Mesothelial cell of epicardium (in vitro differentiated cells): ENCODE data around the gene PDE1C. TPM values are rescaled to one million over a fixed set of nuclear protein-coding genes. Genes with fewer than 3 reads are reported as not detected.

ENCODE experiments used
- DNase-seq, 2 experiments: peaks; one replicate each; pipeline ENCODE4 v3.0.0; 2021; ENCODE audit warnings: low spot score in 2 of 2; ENCODE audit not compliant: unreplicated experiment in 2 of 2
- H3K27ac Mint-ChIP-seq: 2 replicates; pipeline ENCODE4 v1.8.0; 2021; ENCODE audit warnings: mixed read lengths
- H3K27me3 Mint-ChIP-seq: 2 replicates; pipeline ENCODE4 v1.8.0; 2021; ENCODE audit warnings: low read depth, mixed read lengths
- H3K36me3 Mint-ChIP-seq: 2 replicates; pipeline ENCODE4 v1.8.0; 2021; ENCODE audit warnings: mixed read lengths
- H3K4me1 Mint-ChIP-seq: 2 replicates; pipeline ENCODE4 v1.8.0; 2021; ENCODE audit warnings: mixed read lengths
- H3K4me3 Mint-ChIP-seq: 2 replicates; pipeline ENCODE4 v1.8.0; 2021; ENCODE audit warnings: mild to moderate bottlenecking, moderate library complexity, mixed read lengths
- H3K9me3 Mint-ChIP-seq: 2 replicates; pipeline ENCODE4 v1.8.0; 2021; ENCODE audit warnings: mixed read lengths
- total RNA-seq: library from RNA; stranded (reverse); gene quantifications from 3 replicates; pipeline ENCODE4 v1.2.1, GENCODE V29; 2021
- TF ChIP-seq, protein P1 (sequence below): fragments of 200-600 bp; sonication (generic); IDR thresholded peaks from one replicate; pipeline ENCODE4 v1.5.0; 2021; ENCODE audit warnings: antibody characterized with exemption; ENCODE audit not compliant: unreplicated experiment

PDE1C gene
- total RNA-seq, 1 donor from 2014 or later = 0.94 TPM

DNA sequence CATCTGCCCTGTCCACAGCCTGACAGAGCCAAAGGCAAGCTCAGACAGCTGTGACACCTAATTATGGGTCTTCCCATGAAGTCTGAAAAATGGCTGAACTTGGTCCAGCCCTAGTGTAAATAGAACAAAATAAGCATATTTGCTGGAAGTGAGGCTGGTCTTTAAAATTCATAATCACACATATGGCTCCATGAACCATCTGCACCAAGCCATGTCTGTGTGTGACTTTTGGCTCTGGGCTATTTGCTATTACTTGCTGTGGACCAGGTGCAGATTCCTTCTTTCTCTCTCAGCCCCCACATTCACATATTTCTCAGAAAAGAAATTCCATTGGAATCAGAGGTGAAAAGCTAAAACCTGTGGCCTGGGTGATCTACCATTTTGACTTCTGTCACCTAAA, 175.9 kb downstream of the PDE1C start:
- peaks cover 9% of the 10 kb centered on the region for H3K4me1 Mint-ChIP-seq
- H3K9me3 Mint-ChIP-seq = peaks cover 3% of the 10 kb centered on the region
- no peak overlapping the region for H3K4me3 Mint-ChIP-seq
- TF ChIP-seq, protein P1, sequence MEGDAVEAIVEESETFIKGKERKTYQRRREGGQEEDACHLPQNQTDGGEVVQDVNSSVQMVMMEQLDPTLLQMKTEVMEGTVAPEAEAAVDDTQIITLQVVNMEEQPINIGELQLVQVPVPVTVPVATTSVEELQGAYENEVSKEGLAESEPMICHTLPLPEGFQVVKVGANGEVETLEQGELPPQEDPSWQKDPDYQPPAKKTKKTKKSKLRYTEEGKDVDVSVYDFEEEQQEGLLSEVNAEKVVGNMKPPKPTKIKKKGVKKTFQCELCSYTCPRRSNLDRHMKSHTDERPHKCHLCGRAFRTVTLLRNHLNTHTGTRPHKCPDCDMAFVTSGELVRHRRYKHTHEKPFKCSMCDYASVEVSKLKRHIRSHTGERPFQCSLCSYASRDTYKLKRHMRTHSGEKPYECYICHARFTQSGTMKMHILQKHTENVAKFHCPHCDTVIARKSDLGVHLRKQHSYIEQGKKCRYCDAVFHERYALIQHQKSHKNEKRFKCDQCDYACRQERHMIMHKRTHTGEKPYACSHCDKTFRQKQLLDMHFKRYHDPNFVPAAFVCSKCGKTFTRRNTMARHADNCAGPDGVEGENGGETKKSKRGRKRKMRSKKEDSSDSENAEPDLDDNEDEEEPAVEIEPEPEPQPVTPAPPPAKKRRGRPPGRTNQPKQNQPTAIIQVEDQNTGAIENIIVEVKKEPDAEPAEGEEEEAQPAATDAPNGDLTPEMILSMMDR = no peak
- DNase-seq = no peak
- H3K27me3 Mint-ChIP-seq = peaks cover 53% of the 10 kb centered on the region
- no peak overlapping the region for H3K27ac Mint-ChIP-seq
- H3K36me3 Mint-ChIP-seq = no peaks in the 10 kb centered on the region

DNA sequence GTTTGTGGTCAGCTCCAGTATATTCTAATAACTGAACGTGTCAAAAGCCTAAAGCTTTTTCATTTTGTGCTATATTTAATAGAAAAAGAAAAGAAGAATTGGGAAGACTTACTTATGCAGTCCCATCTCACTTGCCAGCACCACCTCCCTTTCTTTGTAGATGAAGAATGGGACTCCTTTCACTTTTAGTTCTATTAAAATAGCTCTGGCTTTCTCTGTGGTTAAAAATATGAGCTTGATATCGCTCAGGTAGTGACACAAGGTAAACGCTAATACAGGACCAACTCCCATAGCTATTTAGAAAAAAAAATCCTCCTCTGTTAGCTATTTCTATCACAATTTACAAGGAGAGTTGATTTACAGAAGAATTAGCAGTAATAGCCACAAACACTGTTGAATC, 176.8 kb downstream of the PDE1C start:
- H3K36me3 Mint-ChIP-seq = no peaks in the 10 kb centered on the region
- H3K27me3 Mint-ChIP-seq = peaks cover 45% of the 10 kb centered on the region
- H3K4me1 Mint-ChIP-seq = peaks cover 9% of the 10 kb centered on the region
- peaks cover 3% of the 10 kb centered on the region for H3K9me3 Mint-ChIP-seq
- H3K27ac Mint-ChIP-seq = no peak overlapping the region
- DNase-seq = no peak
- H3K4me3 Mint-ChIP-seq = no peak overlapping the region
- TF ChIP-seq, protein P1 = no peak

DNA sequence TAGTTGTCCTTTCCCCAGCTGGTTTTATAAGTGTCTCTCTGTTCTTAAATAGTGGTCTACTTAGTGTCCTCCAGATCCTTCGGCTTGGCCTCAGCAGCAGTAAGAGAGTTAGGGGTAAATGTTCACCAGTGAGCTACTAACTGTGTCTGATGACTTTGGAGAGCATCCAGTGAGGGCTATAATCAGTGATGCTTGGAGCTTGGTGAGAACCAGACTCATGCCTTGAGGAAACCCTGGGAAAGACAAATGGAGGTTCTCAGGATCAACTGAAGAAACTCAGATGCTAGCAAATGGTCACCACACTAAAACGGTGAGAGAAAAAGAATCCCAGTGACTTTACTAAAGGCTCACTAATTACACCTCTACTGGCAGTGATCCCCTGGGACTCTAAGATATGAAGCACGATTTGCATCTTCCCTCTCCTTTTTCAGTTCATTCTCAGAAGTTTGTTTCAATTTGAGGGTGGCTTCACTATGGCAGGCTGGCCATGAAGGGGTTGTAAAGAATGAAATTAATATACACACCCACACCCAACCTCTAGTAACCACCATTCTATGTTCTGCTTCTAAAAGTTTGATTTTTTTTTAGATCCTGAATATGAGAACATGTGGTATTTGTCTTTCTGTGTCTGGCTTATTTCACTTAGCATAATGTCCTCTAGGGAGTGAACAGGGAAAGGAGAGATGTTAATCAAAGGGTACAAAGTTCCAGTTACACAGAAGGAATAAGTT, 177.9 kb downstream of the PDE1C start:
- DNase-seq = no peak
- H3K9me3 Mint-ChIP-seq = peaks cover 3% of the 10 kb centered on the region
- TF ChIP-seq, protein P1 = no peak
- peaks cover 9% of the 10 kb centered on the region for H3K4me1 Mint-ChIP-seq
- peaks cover 44% of the 10 kb centered on the region for H3K27me3 Mint-ChIP-seq
- H3K36me3 Mint-ChIP-seq = no peaks in the 10 kb centered on the region
- H3K4me3 Mint-ChIP-seq = no peak overlapping the region
- no peak overlapping the region for H3K27ac Mint-ChIP-seq

DNA sequence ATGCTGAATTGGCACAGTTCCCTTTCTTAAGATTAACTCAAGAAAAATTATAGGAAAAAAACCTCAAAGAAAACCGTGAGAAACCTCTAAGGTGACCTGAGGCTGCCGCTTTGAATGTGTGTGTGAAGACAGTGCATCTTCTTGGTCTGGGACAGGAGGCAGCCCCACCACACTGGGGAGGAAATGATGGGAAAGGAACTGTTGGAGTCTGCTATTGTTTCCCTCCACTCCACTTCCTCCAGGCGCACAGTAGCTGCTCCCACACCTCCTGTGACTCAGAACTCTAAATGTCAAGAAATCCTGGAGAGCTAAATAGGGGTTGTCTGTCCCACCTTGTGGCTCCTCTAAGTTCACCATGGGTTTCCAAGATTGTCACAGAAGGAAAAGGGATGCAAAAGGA, 179.4 kb downstream of the PDE1C start:
- TF ChIP-seq, protein P1 = no peak
- no peak for DNase-seq
- Mint-ChIP-seq H3K36me3 (no peaks in the 10 kb centered on the region), H3K4me3 (no peak overlapping the region), H3K4me1 (no peaks in the 10 kb centered on the region), H3K27me3 (peaks cover 41% of the 10 kb centered on the region), H3K9me3 (peaks cover 13% of the 10 kb centered on the region), H3K27ac (no peak overlapping the region)

DNA sequence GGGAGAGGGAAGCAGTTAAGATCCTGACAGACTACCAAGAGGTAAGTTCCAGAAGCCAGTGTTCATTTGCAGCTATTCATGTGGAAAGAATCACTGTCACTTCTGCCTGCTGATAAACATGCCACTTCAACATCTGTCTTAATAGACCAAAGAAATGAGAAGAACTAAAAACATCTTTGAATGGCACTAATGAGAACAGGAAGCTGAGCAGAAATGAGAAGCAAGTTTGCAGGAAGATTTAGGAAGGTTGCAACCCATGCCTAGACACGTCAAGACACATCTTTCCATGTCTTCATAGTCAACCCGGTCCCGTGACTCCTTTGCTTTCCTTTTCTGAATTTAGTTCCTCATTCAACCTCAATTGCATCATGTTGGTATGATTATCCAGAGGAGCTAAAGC, 180.0 kb downstream of the PDE1C start:
- H3K4me3 Mint-ChIP-seq = no peak overlapping the region
- peaks cover 13% of the 10 kb centered on the region for H3K9me3 Mint-ChIP-seq
- H3K27me3 Mint-ChIP-seq = peaks cover 38% of the 10 kb centered on the region
- DNase-seq = no peak
- H3K27ac Mint-ChIP-seq = no peak overlapping the region
- H3K4me1 Mint-ChIP-seq = no peaks in the 10 kb centered on the region
- TF ChIP-seq, protein P1 = no peak
- H3K36me3 Mint-ChIP-seq = no peaks in the 10 kb centered on the region
